Esophagus squamous epithelium (tissue), 4 donors: ENCODE measurements around the gene KLF13.

ENCODE experiments used
- CTCF ChIP-seq, 6 experiments: fragments of 450-650 bp in 4 of 6; fragments of 200-600 bp in 2 of 6; sonication (generic) in 2 of 6; IDR thresholded peaks; one replicate each; pipeline ENCODE4 v1.5.1; 2016 to 2019; ENCODE audit warnings: antibody characterized with exemption in 6 of 6, mild to moderate bottlenecking in 4 of 6, moderate library complexity in 4 of 6
- POLR2A ChIP-seq, 4 donors: fragments of 450-650 bp; IDR thresholded peaks; one replicate each; pipeline ENCODE4 v1.6.1; 2017; ENCODE audit warnings: antibody characterized with exemption in 4 of 4, mild to moderate bottlenecking in 4 of 4, moderate library complexity in 3 of 4

GRCh38 chr15:31401282-31401681 lies 74.6 kb downstream of the KLF13 start:
- TF ChIP-seq POLR2A (IDR thresholded peaks at IDR 0.05), result no peak
- no peak for TF ChIP-seq CTCF (IDR thresholded peaks at IDR 0.05)
